ENCODE results near the gene SIRT7.

Gene SIRT7

DNA sequence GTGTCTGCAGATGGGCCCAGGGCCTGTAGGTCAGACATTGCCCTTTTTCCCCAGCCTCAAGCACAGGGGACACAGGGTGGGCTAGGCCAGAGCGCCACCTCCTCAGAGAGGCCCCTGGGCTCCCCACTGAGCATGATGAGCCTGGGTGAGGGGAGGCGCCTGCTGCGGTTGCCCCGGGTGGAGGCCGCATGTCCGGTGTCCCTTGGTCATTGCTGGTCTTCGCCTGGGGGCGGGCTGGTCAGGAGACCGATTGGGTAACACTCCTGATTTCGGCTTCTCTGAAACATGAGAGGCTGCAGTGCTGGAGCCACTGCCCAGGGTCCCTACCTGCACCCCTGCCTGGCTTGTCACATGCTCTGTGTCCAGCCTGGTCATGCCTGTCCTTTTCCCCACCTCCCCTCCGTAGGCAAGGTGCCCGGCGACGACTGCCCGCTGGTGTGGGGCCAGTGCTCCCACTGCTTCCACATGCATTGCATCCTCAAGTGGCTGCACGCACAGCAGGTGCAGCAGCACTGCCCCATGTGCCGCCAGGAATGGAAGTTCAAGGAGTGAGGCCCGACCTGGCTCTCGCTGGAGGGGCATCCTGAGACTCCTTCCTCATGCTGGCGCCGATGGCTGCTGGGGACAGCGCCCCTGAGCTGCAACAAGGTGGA is 18.3 kb downstream of the SIRT7 start:
- H3K36me3 ChIP-seq (ENCODE audit: control insufficient read depth, insufficient read depth, low read length): peaks cover 52% of the 10 kb centered on the region
- H3K4me1 ChIP-seq (ENCODE audit: control insufficient read depth, insufficient read depth, low read length): 0 out of 2 replicates have a peak, but pooled peaks cover 9% of the 10 kb centered on the region
- H3K27me3 ChIP-seq (ENCODE audit: control insufficient read depth, insufficient read depth, low read length): peaks cover 20% of the 10 kb centered on the region
- no peak overlapping the region for H3K4me3 ChIP-seq (ENCODE audit: low read depth, low read length)
- no peak overlapping the region for H3K27ac ChIP-seq (ENCODE audit: low read depth, low read length)
- H3K9me3 ChIP-seq (ENCODE audit: control insufficient read depth, insufficient read depth, low read depth, low read length): no peaks in the 10 kb centered on the region
- no peak overlapping the region for H3K9ac ChIP-seq (ENCODE audit: low read length)

DNA sequence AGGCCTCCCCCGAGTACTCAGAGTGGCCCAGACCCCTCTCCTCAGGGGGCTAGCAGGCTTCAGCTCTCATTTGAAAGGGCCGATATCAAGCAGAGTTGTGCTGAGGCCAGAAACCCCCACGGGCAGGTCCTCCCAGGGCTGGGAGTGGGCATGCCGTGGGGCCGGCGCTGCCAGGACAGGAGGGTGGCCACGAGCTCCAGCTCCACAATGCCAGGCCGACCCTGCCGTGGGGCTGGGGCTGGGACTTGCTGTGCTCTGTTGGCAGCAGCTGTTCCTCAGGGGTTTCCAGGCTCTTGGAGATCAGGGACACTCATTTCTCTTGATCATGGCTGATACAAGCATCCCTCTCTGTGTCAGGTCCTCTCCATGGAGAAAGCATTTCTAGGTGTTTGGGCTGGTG is 19.1 kb downstream of the SIRT7 start:
- no peak overlapping the region for H3K9ac ChIP-seq (ENCODE audit: low read length)
- no peak overlapping the region for H3K27ac ChIP-seq (ENCODE audit: low read depth, low read length)
- H3K36me3 ChIP-seq (ENCODE audit: control insufficient read depth, insufficient read depth, low read length): peaks cover 50% of the 10 kb centered on the region

DNA sequence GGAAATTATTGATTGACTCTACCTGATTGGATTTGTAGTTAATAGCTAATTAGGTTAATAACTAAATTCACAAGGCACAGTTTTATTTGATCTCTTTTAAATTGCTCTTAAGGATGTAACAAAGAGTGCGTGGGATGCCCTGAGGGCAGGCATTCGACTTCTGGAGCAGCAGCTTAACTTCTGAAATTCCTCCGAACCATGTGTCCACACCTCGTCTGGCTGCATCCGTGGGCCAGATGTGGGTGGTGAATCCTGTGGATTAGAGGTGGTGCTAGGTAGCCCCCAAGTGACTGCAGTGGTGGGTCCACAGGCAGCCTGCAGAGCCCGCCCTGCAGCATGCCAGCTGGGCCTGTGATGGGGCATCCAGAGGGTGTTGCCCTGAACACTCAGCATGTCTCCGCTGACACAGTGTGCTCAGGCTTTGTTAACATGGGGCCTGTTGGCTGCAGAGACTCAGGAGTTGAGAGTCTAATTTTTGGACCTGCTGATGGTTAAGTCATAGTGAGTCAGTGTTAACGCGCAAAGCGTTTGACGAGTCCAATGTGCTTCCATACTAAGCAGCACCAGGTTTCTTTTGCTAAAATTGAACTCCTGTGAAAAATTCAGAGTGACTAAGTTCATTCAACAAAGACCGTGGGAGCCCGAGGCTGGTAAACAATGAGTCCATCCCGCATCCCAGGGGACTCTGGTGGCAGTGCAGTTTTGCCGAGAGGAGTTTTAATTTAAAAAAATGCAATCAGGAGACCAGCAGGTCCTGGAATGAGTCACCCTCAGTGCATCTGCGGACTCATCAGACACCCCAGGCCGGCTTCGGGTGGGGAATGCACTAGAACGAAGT is 19.7 kb downstream of the SIRT7 start:
- H3K27me3 ChIP-seq (ENCODE audit: control insufficient read depth, insufficient read depth, low read length): peaks cover 20% of the 10 kb centered on the region
- H3K9ac ChIP-seq (ENCODE audit: low read length): no peak overlapping the region
- H3K4me1 ChIP-seq (ENCODE audit: control insufficient read depth, insufficient read depth, low read length): 0 out of 2 replicates have a peak, but pooled peaks cover 9% of the 10 kb centered on the region
- no peak overlapping the region for H3K4me3 ChIP-seq (ENCODE audit: low read depth, low read length)
- H3K27ac ChIP-seq (ENCODE audit: low read depth, low read length): no peak overlapping the region
- H3K9me3 ChIP-seq (ENCODE audit: control insufficient read depth, insufficient read depth, low read depth, low read length): no peaks in the 10 kb centered on the region
- peaks cover 56% of the 10 kb centered on the region for H3K36me3 ChIP-seq (ENCODE audit: control insufficient read depth, insufficient read depth, low read length)

More for the DNA sequence above, 19.1 kb downstream of the SIRT7 start:
- Histone ChIP-seq H3K4me3 (ENCODE audit: low read depth, low read length) (no peak overlapping the region), H3K9me3 (ENCODE audit: control insufficient read depth, insufficient read depth, low read depth, low read length) (no peaks in the 10 kb centered on the region), H3K27me3 (ENCODE audit: control insufficient read depth, insufficient read depth, low read length) (peaks cover 20% of the 10 kb centered on the region), H3K4me1 (ENCODE audit: control insufficient read depth, insufficient read depth, low read length) (0 out of 2 replicates have a peak, but pooled peaks cover 9% of the 10 kb centered on the region)

DNA sequence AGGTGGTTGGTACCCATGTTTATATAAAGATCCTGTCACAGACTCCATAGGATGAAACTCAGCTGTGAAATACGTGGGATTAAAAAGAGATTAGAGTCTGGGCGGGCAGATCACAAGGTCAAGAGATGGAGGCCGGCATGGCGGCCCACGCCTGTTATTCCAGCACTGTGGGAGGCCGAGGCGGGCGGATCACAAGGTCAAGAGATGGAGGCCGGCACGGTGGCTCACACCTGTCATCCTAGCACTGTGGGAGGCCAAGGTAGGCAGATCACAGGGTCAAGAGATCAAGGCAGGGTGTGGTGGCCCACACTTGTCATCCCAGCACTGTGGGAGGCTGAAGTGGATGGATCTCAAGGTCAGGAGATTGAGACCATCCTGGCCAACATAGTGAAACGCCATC is 22.6 kb downstream of the SIRT7 start:
- Histone ChIP-seq H3K36me3 (ENCODE audit: control insufficient read depth, insufficient read depth, low read length) (peaks cover 57% of the 10 kb centered on the region), H3K9ac (ENCODE audit: low read length) (no peak overlapping the region), H3K27me3 (ENCODE audit: control insufficient read depth, insufficient read depth, low read length) (no peaks in the 10 kb centered on the region), H3K4me3 (ENCODE audit: low read depth, low read length) (no peak overlapping the region), H3K4me1 (ENCODE audit: control insufficient read depth, insufficient read depth, low read length) (peaks cover 2% of the 10 kb centered on the region; the same call in 1 of the 2 replicates), H3K9me3 (ENCODE audit: control insufficient read depth, insufficient read depth, low read depth, low read length) (no peaks in the 10 kb centered on the region), H3K27ac (ENCODE audit: low read depth, low read length) (no peak overlapping the region)

DNA sequence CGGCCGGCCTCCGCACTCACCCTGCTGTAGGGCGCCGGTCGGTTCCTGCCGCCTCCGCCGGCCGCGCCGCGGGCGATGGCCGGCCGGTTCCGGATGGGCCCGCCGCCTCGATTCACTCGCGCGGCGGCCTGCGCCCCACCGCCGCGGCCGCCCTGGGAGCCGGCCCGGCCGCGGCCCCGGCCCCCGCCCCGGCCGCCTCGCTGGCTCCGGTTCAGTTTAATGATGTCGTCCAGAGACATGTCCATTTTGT is 26.7 kb downstream of the SIRT7 start:
- Histone ChIP-seq H3K36me3 (ENCODE audit: control insufficient read depth, insufficient read depth, low read length) (peaks cover 62% of the 10 kb centered on the region), H3K9ac (ENCODE audit: low read length) (peak overlapping the region; percentile 99), H3K27ac (ENCODE audit: low read depth, low read length) (peak overlapping the region; percentile 95), H3K4me1 (ENCODE audit: control insufficient read depth, insufficient read depth, low read length) (peaks cover 6% of the 10 kb centered on the region; the same call in 1 of the 2 replicates), H3K27me3 (ENCODE audit: control insufficient read depth, insufficient read depth, low read length) (no peaks in the 10 kb centered on the region), H3K9me3 (ENCODE audit: control insufficient read depth, insufficient read depth, low read depth, low read length) (no peaks in the 10 kb centered on the region), H3K4me3 (ENCODE audit: low read depth, low read length) (peak overlapping the region; percentile 99)

DNA sequence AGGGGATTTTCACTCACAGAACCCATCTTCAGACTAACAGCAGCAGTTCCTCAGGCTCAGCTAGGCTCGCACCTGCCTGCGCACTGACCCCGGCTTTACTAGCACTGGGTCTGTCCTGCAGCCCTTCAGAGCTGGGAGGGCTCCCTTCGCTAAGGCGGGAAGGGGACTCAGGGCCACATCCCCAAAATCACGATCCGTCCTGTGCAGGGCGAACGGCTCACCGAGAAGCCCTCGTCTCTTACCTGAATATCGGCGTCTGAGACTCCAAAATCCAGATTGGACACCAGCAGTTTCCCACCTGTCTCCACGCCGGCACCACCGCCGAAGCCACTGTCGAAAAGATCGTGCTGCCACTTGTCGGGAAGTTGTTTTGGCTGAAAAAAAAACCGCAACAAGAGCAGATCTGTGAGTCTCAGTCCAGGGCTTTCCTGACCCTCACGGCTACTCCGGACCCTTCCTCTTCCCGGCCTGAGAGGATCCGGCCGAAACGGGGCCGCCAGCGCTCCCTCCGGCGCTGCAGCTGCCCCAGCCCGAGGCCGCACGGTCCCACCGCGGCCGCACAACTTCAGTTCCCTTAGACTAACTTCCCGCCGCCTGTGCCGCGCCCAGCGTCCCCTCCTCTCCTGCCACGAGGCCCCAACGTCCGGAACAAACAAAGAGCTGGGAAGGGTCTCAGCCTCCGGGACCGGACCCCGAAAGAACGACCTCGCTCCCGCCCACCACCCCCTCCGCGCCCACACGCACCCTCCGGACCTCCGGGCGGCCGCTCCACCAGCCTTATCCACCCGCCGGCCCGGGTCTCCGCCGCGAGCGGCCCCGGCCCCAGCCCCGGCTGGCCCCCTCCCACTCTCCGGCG is 27.3 kb downstream of the SIRT7 start:
- H3K4me3 ChIP-seq (ENCODE audit: low read depth, low read length): peak overlapping the region; percentile 99
- peaks cover 67% of the 10 kb centered on the region for H3K36me3 ChIP-seq (ENCODE audit: control insufficient read depth, insufficient read depth, low read length)
- peak overlapping the region; percentile 99 for H3K9ac ChIP-seq (ENCODE audit: low read length)
- H3K4me1 ChIP-seq (ENCODE audit: control insufficient read depth, insufficient read depth, low read length): peaks cover 6% of the 10 kb centered on the region; the same call in 1 of the 2 replicates
- H3K27me3 ChIP-seq (ENCODE audit: control insufficient read depth, insufficient read depth, low read length): no peaks in the 10 kb centered on the region
- H3K27ac ChIP-seq (ENCODE audit: low read depth, low read length): peak overlapping the region; percentile 95
- H3K9me3 ChIP-seq (ENCODE audit: control insufficient read depth, insufficient read depth, low read depth, low read length): no peaks in the 10 kb centered on the region

DNA sequence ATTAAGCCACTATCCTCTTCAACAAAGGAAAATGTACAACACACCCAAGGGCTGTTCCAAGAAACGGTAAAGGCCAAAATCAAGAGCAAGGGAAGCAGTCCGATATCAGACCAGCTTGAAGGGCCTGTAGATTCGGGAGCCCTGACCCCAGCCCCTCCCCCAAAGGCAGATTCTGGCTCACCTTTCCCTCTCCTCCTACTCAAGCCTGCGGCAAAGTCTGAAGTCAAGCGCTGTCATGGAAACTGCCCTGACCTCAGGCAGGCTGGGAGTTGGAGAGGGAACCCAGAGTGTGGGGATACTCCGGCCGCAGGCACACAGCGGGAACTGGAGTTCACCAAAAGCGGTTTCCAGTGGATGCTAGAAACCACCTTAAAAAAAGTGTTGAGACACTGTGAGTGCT is 28.4 kb downstream of the SIRT7 start:
- H3K27ac ChIP-seq (ENCODE audit: low read depth, low read length): no peak overlapping the region
- H3K36me3 ChIP-seq (ENCODE audit: control insufficient read depth, insufficient read depth, low read length): peaks cover 71% of the 10 kb centered on the region
- 0 out of 2 replicates have a peak overlapping the region, but pooled peaks have one; percentile 99 for H3K4me3 ChIP-seq (ENCODE audit: low read depth, low read length)
- H3K4me1 ChIP-seq (ENCODE audit: control insufficient read depth, insufficient read depth, low read length): peaks cover 6% of the 10 kb centered on the region; the same call in 1 of the 2 replicates
- no peaks in the 10 kb centered on the region for H3K9me3 ChIP-seq (ENCODE audit: control insufficient read depth, insufficient read depth, low read depth, low read length)
- H3K9ac ChIP-seq (ENCODE audit: low read length): no peak overlapping the region
- no peaks in the 10 kb centered on the region for H3K27me3 ChIP-seq (ENCODE audit: control insufficient read depth, insufficient read depth, low read length)

DNA sequence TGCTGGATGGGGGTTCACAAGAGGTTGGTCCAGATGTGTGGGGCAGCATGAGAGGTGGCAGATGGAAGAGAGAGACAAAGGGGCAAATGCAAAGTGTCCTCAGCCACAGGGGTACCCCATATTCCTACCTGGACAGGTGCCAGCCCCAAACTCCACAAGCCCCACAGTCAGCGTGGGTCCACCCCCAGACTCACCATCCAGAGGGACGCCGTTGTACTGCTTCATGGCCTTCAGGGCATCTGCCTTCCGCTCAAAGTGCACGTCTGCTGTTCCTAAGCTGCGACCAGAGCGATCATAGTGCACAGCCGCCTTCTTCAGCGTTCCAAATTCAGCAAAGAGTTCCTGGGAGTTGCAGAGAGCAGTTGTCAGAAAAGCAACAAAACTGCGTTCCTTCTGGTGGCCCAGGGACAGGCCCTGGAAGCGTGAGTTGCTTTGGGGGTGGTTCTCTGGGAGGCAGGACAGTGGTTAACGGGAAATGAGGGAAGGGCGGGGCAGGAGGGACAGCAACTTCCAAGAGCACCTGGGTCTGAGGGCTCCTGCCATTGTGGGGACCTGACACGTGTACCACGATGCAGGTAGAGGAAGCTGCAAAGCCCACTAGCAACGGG is 28.9 kb downstream of the SIRT7 start:
- Histone ChIP-seq H3K9me3 (ENCODE audit: control insufficient read depth, insufficient read depth, low read depth, low read length) (no peaks in the 10 kb centered on the region), H3K4me1 (ENCODE audit: control insufficient read depth, insufficient read depth, low read length) (peaks cover 6% of the 10 kb centered on the region; the same call in 1 of the 2 replicates), H3K9ac (ENCODE audit: low read length) (no peak overlapping the region), H3K36me3 (ENCODE audit: control insufficient read depth, insufficient read depth, low read length) (peaks cover 72% of the 10 kb centered on the region), H3K27me3 (ENCODE audit: control insufficient read depth, insufficient read depth, low read length) (no peaks in the 10 kb centered on the region), H3K4me3 (ENCODE audit: low read depth, low read length) (no peak overlapping the region), H3K27ac (ENCODE audit: low read depth, low read length) (no peak overlapping the region)

DNA sequence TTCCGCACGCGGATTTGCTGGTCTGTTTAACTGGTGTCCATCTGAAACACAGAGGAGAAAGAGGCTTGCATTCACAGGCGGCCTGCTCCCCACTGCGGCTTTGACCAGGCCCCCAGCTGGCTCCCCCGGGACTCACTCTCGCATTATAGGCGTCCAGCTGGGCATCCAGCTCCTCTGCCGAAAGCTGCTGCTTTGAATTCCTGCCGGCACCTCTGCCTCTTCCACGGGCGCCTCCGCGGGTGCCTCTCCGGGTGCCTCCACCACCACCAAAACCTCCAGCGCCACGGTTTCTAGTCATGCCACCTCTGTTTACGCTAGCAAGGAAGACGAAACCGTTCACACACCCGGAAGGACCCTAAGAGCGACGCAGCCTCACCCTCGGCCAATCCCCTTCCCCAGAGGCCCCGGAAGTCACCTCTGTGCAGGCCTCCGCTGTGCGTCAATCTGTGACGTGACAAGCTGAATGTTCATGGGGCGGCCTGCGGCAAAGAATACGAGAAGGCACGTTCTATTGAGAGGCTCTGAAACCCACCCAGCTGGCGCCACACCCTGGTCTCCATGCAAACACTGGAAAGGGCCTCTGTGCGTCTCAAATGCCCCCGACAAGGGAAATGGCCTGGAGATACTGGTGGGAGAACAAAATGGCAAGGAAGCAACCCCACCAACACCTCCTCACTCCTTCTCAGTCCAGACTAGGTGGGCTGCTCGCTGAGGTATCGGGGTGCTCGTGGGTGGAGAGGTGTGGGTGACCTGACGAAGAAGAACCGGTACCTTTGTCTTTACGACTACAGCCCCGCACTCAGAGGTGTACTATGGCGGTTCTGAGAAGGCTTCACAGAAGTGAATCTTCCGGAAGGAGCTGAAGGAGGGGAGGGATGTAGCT is 29.6 kb downstream of the SIRT7 start:
- peaks cover 71% of the 10 kb centered on the region for H3K36me3 ChIP-seq (ENCODE audit: control insufficient read depth, insufficient read depth, low read length)
- H3K27me3 ChIP-seq (ENCODE audit: control insufficient read depth, insufficient read depth, low read length): no peaks in the 10 kb centered on the region
- H3K4me3 ChIP-seq (ENCODE audit: low read depth, low read length): no peak overlapping the region
- H3K27ac ChIP-seq (ENCODE audit: low read depth, low read length): no peak overlapping the region
- no peak overlapping the region for H3K9ac ChIP-seq (ENCODE audit: low read length)
- peaks cover 6% of the 10 kb centered on the region; the same call in 1 of the 2 replicates for H3K4me1 ChIP-seq (ENCODE audit: control insufficient read depth, insufficient read depth, low read length)
- H3K9me3 ChIP-seq (ENCODE audit: control insufficient read depth, insufficient read depth, low read depth, low read length): no peaks in the 10 kb centered on the region

Data from HUES6 (cell line).